Duodenal mucosa (tissue), 2 donors: ENCODE measurements around the gene LRRC41.
A peak's percentile ranks its signal among the peaks of the same experiment; 100 is the strongest.
"Not testable (repeated sequence)": the region's sequence is repeated elsewhere in the genome, so short reads cannot be mapped to it uniquely, and the experiment has no call there.

ENCODE experiments used
- H3K27ac ChIP-seq: one replicate; pipeline ENCODE4 v1.7.0; 2013; ENCODE audit warnings: low read depth, low read length
- H3K27me3 ChIP-seq, 2 donors: one replicate each; pipeline ENCODE4 v1.7.0; 2013; ENCODE audit warnings: low read length in 2 of 2, control low read depth in 1 of 2; ENCODE audit not compliant: insufficient read depth in 2 of 2, control insufficient read depth in 1 of 2
- H3K36me3 ChIP-seq, 2 donors: one replicate each; pipeline ENCODE4 v1.7.0; 2013; ENCODE audit warnings: low read length in 2 of 2, control low read depth in 1 of 2; ENCODE audit not compliant: insufficient read depth in 2 of 2, control insufficient read depth in 1 of 2
- H3K4me1 ChIP-seq, 2 donors: one replicate each; pipeline ENCODE4 v1.7.0; 2013; ENCODE audit warnings: low read length in 2 of 2, control low read depth in 1 of 2; ENCODE audit not compliant: insufficient read depth in 2 of 2, control insufficient read depth in 1 of 2
- H3K4me3 ChIP-seq, 2 donors: one replicate each; pipeline ENCODE4 v1.7.0; 2013; ENCODE audit warnings: low read length in 2 of 2, low read depth in 1 of 2
- H3K9ac ChIP-seq, 2 donors: one replicate each; pipeline ENCODE4 v1.7.0; 2013; ENCODE audit warnings: low read length in 2 of 2, low read depth in 1 of 2
- H3K9me3 ChIP-seq, 2 donors: one replicate each; pipeline ENCODE4 v1.7.0; 2013; ENCODE audit warnings: low read length in 2 of 2, control low read depth in 1 of 2; ENCODE audit not compliant: control insufficient read depth in 1 of 2

The LRRC41 gene

GRCh38 chr1:46246136-46246535 lies 57.3 kb downstream of the LRRC41 start:
- not testable (repeated sequence) for H3K9me3 ChIP-seq, H3K36me3 ChIP-seq, H3K4me3 ChIP-seq, H3K27me3 ChIP-seq, H3K27ac ChIP-seq
- H3K4me1 ChIP-seq: peaks cover 14 to 24% of the 10 kb centered on the region in 2 donors
- peak overlapping the region in 1 of 2 donors; percentile 75 for H3K9ac ChIP-seq

- Histone ChIP-seq H3K9me3 (no peaks in the 10 kb centered on the region), H3K4me1 (peaks cover 14 to 24% of the 10 kb centered on the region in 2 donors), H3K36me3 (no peaks in the 10 kb centered on the region), H3K27me3 (no peaks in the 10 kb centered on the region), H3K27ac (no peak overlapping the region), H3K9ac (no peak overlapping the region), H3K4me3 (no peak overlapping the region)
Measured at GRCh38 chr1:46244656-46245371, 58.6 kb downstream of the LRRC41 start.

- H3K4me1 ChIP-seq: peaks cover 14 to 21% of the 10 kb centered on the region in 2 donors
- H3K27ac ChIP-seq, H3K36me3 ChIP-seq, H3K27me3 ChIP-seq, H3K9ac ChIP-seq, H3K4me3 ChIP-seq, H3K9me3 ChIP-seq: not testable (repeated sequence)
Measured at GRCh38 chr1:46243831-46244230, 59.6 kb downstream of the LRRC41 start.

- no peaks in the 10 kb centered on the region for H3K9me3 ChIP-seq
- no peaks in the 10 kb centered on the region for H3K36me3 ChIP-seq
- no peak overlapping the region for H3K27ac ChIP-seq
- H3K9ac ChIP-seq: no peak overlapping the region
- no peaks in the 10 kb centered on the region for H3K27me3 ChIP-seq
- no peak overlapping the region for H3K4me3 ChIP-seq
- H3K4me1 ChIP-seq: peaks cover 7 to 12% of the 10 kb centered on the region in 2 donors
Measured at GRCh38 chr1:46242918-46243317, 60.5 kb downstream of the LRRC41 start.

- not testable (repeated sequence) for H3K27ac ChIP-seq, H3K4me3 ChIP-seq, H3K27me3 ChIP-seq, H3K36me3 ChIP-seq, H3K4me1 ChIP-seq, H3K9ac ChIP-seq, H3K9me3 ChIP-seq
Measured at GRCh38 chr1:46241733-46242132, 61.7 kb downstream of the LRRC41 start.

GRCh38 chr1:46238865-46239264 lies 64.6 kb downstream of the LRRC41 start:
- H3K9me3 ChIP-seq, H3K27me3 ChIP-seq, H3K9ac ChIP-seq, H3K4me3 ChIP-seq, H3K27ac ChIP-seq, H3K36me3 ChIP-seq, H3K4me1 ChIP-seq: not testable (repeated sequence)

- no peaks in the 10 kb centered on the region for H3K4me1 ChIP-seq
- no peak overlapping the region for H3K9ac ChIP-seq
- no peak overlapping the region for H3K4me3 ChIP-seq
- H3K9me3 ChIP-seq: no peaks in the 10 kb centered on the region
- H3K36me3 ChIP-seq: no peaks in the 10 kb centered on the region
- no peaks in the 10 kb centered on the region for H3K27me3 ChIP-seq
- no peak overlapping the region for H3K27ac ChIP-seq
Measured at GRCh38 chr1:46236882-46237281, 66.5 kb downstream of the LRRC41 start.

GRCh38 chr1:46231231-46231630 lies 72.2 kb downstream of the LRRC41 start:
- not testable (repeated sequence) for H3K9ac ChIP-seq, H3K27ac ChIP-seq

More at GRCh38 chr1:46231231-46231630, 72.2 kb downstream of the LRRC41 start:
- H3K4me3 ChIP-seq, H3K36me3 ChIP-seq, H3K4me1 ChIP-seq, H3K9me3 ChIP-seq, H3K27me3 ChIP-seq: not testable (repeated sequence)
